ENCODE results near the gene PLS1. TPM values are rescaled to one million over a fixed set of nuclear protein-coding genes. Genes with fewer than 3 reads are reported as not detected.

The PLS1 gene
- total RNA-seq, 1 donor from 2014 or later = 3.1 TPM

DNA sequence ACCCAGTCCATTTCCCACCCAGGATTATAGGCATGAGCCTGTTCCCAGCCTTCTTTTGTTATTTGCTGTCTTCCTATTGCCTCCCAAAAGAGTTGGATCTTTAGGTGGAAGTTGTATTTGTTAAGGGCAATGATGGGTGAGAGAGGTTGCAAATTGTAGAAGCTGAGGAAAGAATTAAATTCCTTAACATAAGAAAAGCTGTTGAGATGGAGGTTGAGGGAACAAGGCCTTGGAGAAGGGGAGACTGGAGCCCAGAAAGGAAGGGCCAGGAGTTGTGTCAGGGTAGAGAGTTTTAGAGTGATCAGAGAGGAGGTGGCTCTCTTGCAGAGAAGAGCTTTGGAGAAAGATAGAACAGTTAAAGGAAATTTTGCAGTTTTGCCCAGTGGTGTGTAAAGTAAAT lies 46.8 kb downstream of the PLS1 start:
- no peak for DNase-seq

DNA sequence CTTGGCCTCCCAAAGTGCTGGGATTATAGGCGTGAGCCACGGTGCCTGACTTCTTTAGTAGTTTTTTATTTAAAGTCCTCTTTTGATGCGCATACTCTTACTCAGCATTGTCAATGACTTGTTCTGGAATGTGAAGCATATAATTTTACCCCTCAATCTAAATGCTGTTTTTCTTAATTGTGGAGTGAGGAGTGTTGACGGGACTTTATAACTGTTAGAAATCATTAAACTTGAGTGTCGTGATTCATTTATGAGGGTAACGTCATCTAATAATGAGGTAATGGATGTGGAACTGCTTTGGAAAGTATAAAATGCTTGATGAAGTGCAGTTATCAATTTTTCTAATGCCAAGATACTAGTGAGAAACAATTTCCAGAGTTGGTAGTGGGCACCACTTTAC lies 48.3 kb downstream of the PLS1 start:
- no peak for DNase-seq

DNA sequence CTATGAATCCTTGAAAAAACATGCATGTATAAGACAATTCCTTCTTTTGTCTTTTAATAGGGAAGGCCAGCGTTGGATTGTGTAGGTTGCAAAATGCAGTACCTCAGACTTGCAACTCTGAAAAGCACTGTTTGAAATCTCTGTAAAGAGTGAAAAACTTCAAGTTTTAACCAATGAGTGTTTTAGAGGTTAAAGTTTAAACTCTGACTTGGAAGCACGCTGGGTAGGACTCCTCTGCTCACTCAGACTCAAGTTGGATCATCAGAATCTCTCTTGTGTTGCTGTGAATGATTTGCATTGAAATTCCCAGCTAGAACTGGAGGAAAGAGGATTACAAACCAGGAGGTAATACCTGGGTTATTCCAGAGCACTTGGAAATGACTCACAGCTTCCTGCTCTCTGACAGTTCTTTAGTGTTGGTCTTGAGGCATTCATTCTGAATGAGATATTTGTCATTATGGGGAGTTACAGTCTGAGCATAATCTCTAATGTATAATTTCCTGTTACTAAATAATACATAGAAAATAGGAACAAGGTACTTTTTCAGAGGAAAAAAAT lies 49.1 kb downstream of the PLS1 start:
- no peak for DNase-seq

- no peak for DNase-seq
Measured at GRCh38 chr3:142646020-142646785, 50.0 kb downstream of the PLS1 start.

GRCh38 chr3:142647856-142648255 lies 51.7 kb downstream of the PLS1 start:
- no peak for DNase-seq

DNA sequence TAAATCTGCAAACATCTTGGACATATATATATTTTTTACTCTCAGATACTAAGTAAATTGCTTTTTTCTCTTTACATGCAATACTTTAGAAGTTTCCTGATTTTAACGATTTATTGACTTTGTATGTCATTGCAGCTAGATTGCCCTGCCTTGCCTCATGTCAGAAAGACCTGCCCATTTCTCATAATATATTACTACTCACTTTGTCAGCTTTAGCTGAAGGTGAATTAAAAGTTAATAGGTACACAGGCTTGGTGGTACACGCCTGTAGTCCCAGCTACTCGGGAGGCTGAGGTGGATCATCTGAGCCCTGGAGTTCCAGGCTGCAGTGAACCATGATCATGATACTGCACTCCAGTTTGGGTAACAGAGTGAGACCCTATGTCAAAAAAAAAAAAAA lies 52.8 kb downstream of the PLS1 start:
- no peak for DNase-seq

DNA sequence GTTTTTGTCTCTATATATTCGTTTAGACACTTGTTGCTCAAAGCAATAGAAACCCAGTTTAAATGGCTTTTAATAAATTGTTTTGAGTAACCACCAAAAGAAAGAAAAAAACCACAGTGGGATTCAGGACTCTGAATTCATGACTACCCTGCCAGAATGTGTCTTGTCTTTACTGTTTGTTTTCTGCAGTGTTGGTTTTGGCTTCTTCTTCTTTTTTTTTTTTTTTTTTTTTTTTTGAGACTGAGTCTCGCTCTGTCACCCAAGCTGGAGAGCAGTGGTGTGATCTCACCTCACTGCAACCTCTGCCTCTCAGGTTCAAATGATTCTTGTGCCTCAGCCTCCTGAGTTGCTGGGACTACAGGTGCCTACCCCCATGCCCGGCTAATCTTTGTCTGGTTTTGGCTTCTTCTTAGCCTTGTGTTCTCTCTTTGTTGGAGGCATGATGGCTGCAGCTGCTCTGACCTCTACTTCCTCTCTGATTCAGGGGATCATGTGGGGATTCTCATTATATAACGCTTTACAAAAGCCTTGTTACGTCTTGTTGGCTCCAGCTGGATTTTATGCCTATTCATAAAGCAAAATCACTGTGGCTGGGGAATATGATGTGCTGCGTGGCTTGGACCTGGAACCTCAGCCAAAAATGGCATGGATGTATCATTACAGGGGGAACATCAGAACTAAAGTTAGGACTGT lies 54.0 kb downstream of the PLS1 start:
- no peak for DNase-seq

DNA sequence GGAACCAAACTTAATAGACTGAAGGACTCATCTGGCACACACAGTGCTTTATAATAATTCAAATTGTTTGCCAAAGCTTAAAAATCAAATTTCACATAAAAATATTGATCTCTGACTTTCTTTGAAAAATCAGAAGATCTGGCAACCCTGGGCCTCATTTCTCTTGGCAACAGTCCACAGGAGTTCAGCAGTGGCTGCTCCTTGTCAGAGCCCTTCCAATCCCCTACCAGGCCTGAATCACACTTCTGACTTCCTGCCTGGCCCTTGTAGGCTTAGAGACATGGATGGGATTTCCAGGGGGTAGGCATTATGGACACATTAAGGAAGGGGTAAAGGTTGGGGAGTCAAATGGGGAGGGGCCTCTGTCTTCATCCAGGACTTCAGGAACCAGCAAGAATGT lies 55.5 kb downstream of the PLS1 start:
- DNase-seq = no peak

DNA sequence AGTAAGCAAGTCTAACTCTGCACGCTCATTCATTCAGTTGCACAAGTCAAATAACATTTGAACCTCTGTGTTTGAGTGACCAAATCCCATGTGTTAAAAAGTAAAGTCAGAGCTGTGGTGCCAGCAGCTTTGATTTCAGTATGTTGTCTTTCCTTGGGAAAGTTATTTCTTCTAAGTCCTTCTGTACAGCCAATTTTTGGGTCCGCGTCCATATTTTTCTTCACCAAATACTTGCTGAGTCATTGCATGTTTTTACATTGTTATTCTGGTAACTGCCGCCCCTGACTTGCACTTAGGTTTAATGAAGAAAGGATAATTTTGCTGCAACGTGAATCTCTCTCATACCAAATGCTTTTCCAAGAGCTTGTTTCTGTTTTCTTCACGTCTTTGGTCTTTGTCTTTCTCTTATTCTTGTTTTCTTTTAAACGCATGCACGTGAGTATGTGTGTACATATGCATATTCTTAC lies 56.7 kb downstream of the PLS1 start:
- DNase-seq = no peak

- DNase-seq = no peak
Measured at GRCh38 chr3:142656575-142656974, 60.4 kb downstream of the PLS1 start.

DNA sequence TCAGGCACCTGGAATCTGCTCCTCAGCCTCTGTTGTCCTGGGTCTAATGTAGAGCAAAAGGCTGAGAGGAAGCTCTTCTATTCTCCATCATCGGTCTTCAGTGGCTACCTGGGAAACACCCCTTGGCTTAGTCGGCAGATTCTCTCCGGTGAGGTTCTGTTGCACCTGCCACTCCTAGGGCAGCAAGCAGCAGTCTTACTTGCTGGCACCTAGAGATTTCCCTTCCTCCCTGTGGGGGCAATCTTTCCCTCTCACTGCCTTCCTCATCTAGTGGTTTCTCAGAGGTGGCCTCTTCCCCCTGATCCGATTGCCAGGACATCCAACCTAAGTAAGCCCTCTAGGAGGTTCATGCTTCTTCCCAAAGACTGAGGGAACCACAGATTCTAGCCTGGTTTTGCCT lies 60.8 kb downstream of the PLS1 start:
- DNase-seq = no peak

GRCh38 chr3:142660383-142660782 lies 64.2 kb downstream of the PLS1 start:
- DNase-seq = no peak

- no peak for DNase-seq
Measured at GRCh38 chr3:142660893-142661292, 64.7 kb downstream of the PLS1 start.

GRCh38 chr3:142663865-142664264 lies 67.7 kb downstream of the PLS1 start:
- no peak for DNase-seq

- no peak for DNase-seq
Measured at GRCh38 chr3:142664311-142664710, 68.1 kb downstream of the PLS1 start.

DNA sequence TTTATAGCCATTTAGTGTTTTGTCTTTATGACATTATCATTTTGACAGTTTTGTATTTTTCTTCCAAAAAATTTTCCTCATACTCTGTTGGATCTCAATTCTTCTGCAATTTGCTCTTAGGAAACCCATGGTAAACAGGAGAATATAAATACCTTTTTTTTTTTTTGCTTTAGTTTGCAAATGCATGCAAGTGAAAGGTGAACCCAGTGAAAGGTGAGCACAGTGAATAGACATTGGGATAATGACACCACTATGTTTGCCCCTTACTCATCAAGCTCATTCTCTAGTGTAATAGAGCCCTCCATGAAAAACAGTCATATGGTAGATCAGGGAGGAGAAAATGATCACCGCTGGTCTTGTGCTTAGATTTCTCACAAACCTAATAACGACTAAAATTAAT lies 68.6 kb downstream of the PLS1 start:
- no peak for DNase-seq

DNA sequence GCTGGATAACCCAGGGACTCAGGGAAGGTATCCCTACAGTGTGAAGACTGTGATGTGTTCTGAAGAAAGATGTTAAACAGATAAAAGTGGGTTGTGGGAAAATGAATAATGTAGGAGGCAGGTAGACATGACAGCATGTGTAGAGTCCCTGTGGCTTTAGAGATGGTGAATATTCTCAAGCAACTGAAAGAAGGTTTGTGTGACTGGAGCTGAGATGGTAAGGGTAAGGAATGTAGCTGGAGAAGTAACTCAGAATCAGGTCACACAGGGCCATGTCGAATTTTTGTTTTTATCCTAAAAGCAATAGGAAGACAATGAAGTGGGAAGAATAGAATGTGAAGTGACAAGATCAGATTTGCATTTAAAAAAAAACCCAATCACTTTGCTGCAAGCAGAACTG lies 73.9 kb downstream of the PLS1 start:
- DNase-seq = no peak

DNA sequence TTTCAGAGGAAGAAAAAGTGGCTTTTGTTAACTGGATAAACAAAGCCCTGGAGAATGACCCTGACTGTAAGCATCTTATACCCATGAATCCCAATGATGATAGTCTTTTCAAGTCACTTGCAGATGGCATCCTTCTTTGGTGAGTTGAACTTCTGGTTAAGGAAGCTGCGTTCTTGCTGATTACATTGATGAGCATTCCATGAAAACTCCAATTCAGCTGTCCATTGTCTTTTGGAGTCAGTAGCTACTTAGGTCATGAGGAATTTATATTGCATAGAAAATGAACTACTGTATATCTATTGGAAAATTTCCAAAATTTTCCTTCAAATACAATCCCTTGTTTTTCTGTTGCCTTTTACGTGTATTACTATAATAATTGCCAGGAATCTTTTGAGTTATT lies 80.0 kb downstream of the PLS1 start:
- no peak for DNase-seq

DNA sequence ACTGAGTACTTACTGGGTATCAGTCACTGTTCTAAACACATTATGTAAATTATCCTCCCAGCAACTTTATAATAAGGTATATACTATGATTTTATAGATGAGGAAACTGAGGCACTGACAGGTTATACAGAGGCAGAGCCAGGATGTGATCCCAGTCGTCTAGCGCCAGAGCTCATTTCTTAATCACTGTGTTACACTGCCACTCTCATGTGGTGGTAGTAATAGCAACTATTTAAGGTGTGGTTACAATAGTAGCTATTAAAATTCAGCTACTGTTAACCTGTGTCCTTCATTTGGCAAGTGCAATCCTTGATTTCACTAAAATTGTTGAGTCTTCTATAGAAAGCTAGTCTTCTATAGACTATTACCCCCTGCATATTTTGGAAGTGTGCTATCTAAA lies 84.5 kb downstream of the PLS1 start:
- no peak for DNase-seq

DNA sequence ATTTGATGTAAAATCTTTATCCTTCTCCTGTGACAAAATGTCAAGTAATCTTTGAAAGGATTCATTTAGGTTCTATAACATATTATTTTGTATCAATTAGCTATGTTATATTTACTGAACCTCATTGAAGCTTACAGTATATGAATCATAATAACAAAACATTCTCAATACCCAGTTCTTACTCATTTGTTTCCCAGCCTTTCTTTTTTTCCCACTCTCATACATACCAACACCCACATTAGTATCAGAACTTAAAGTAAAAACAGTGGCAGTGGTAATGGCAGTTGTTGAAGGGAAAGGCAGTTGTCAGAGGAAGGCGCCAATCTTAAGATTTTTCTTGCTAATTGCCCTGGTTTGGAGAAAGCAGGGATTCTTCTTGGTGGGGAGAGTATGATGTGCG lies 94.4 kb downstream of the PLS1 start:
- no peak for DNase-seq

- no peak for DNase-seq
Measured at GRCh38 chr3:142691527-142691926, 95.3 kb downstream of the PLS1 start.

- DNase-seq = no peak
Measured at GRCh38 chr3:142693136-142693853, 97.1 kb downstream of the PLS1 start.

- DNase-seq = no peak
Measured at GRCh38 chr3:142694225-142694624, 98.0 kb downstream of the PLS1 start.
